Stomach (tissue), 9 donors: Measurements from ENCODE around the gene CBR3. TPM values are rescaled to one million over a fixed set of nuclear protein-coding genes. Genes with fewer than 3 reads are reported as not detected.

ENCODE experiments used
- DNase-seq, 2 donors: peaks; one replicate each; pipeline versions ENCODE4 v3.0.0 to v3.0.0-alpha.2; 2013 to 2019
- H3K27ac ChIP-seq, 5 donors: fragments of 200-600 bp in 4 of 5; sonication (generic) in 4 of 5; one replicate each; pipeline ENCODE4 v1.5.1; 2013 to 2019; ENCODE audit warnings: mild to moderate bottlenecking in 1 of 5, moderate library complexity in 1 of 5
- H3K27me3 ChIP-seq, 3 donors: fragments of 200-600 bp; sonication (generic); one replicate each; pipeline ENCODE4 v1.5.1; 2017 to 2019; ENCODE audit warnings: mixed run types in 1 of 3
- H3K36me3 ChIP-seq, 4 donors: fragments of 200-600 bp; sonication (generic); 1 replicate in 3 of 4; 2 replicates in 1 of 4; pipeline ENCODE4 v1.5.1; 2016 to 2019
- H3K4me1 ChIP-seq, 4 donors: fragments of 200-600 bp; sonication (generic); one replicate each; pipeline ENCODE4 v1.5.1; 2016 to 2019
- H3K4me3 ChIP-seq, 4 donors: fragments of 200-600 bp; sonication (generic) in 3 of 4; one replicate each; pipeline ENCODE4 v1.5.1; 2016 to 2019; ENCODE audit warnings: mild to moderate bottlenecking in 1 of 4
- H3K9me3 ChIP-seq, 4 donors: fragments of 200-600 bp; sonication (generic); one replicate each; pipeline ENCODE4 v1.5.1; 2016 to 2019
- EP300 ChIP-seq: sonication (generic); formaldehyde crosslinking; IDR thresholded peaks from one replicate; pipeline ENCODE4 v1.6.1; 2017; ENCODE audit warnings: antibody characterized with exemption
- POLR2A ChIP-seq, 4 donors: fragments of 450-650 bp; IDR thresholded peaks; one replicate each; pipeline ENCODE4 v1.6.1; 2016; ENCODE audit warnings: antibody characterized with exemption in 4 of 4, control low read depth in 2 of 4, mild to moderate bottlenecking in 1 of 4, moderate library complexity in 1 of 4
- POLR2AphosphoS5 ChIP-seq, 3 donors: sonication (generic); formaldehyde crosslinking; IDR thresholded peaks; one replicate each; pipeline ENCODE4 v1.6.1; 2016; ENCODE audit warnings: antibody characterized with exemption in 3 of 3
- WGBS, 5 donors: extraction: QIAGEN DNeasy Blood & Tissue Kit in 3 of 5; methylation state at CpG; one replicate each; pipeline versions ENCODE4 v1.1.5 to v1.1.7; 2013 to 2018; 5-methylcytosine and 5-hydroxymethylcytosine counted together
- intact Hi-C: fragments of 100-400 bp; cut with DNase I; formaldehyde crosslinking; loops from one replicate; pipeline ENCODE4 v1.15.1; 2023; ENCODE audit warnings: low total_unique reads
- polyA plus RNA-seq, 3 donors: library from polyadenylated mRNA; stranded (reverse); fragments of 200-250 nt; gene quantifications; one replicate each; pipeline ENCODE4 v1.2.3, GENCODE V29; 2013
- total RNA-seq, 5 donors: library from RNA; depleted of rRNA; stranded (reverse); fragments of >200 nt; gene quantifications; one replicate each; pipeline versions ENCODE4 v1.1.0 to v1.2.3, GENCODE V29; 2014 to 2016
- TF ChIP-seq, protein P1 (sequence below), 7 experiments: fragments of 450-650 bp in 4 of 7; fragments of 200-600 bp in 3 of 7; sonication (generic) in 3 of 7; IDR thresholded peaks; one replicate each; pipeline ENCODE4 v1.5.1; 2016 to 2019; ENCODE audit warnings: antibody characterized with exemption in 7 of 7, control low read depth in 2 of 7, mild to moderate bottlenecking in 1 of 7
- donor health status: healthy with polysubstance abuse.
- donor health status: Bipolar disorder and iron deficiency.
- donor health status: healthy.

Gene CBR3
- total and polyA plus RNA-seq, 8 donors, result 1.1 to 32.8 (median 5.5) TPM; not detected in 2

DNA sequence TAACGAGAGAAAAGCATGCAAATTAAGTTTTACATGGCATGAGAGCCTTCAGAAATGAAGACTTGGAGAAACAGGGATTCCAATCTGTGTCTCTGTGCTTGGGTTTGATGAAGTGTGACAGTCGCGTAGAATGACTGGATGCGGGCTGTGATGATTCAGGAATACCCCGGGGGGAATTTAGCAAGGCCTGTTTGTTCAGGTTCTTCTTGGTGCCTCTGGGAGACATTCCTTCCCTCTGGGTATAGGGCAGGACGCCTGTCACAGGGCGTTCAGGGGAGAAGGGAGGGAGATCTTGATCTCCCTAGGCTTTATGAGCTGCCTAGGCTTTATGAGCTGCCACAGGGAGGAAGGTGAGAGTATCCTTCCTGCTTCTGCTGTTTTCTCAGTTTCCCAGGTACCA is 58.3 kb downstream of the CBR3 start:
- Histone ChIP-seq H3K27me3 (no peaks in the 10 kb centered on the region), H3K4me3 (no peak overlapping the region), H3K27ac (no peak overlapping the region), H3K4me1 (peaks cover 30 to 64% (median 52%) of the 10 kb centered on the region in 4 donors), H3K36me3 (no peaks in the 10 kb centered on the region), H3K9me3 (no peaks in the 10 kb centered on the region)
- no peak for DNase-seq
- TF ChIP-seq, protein P1, sequence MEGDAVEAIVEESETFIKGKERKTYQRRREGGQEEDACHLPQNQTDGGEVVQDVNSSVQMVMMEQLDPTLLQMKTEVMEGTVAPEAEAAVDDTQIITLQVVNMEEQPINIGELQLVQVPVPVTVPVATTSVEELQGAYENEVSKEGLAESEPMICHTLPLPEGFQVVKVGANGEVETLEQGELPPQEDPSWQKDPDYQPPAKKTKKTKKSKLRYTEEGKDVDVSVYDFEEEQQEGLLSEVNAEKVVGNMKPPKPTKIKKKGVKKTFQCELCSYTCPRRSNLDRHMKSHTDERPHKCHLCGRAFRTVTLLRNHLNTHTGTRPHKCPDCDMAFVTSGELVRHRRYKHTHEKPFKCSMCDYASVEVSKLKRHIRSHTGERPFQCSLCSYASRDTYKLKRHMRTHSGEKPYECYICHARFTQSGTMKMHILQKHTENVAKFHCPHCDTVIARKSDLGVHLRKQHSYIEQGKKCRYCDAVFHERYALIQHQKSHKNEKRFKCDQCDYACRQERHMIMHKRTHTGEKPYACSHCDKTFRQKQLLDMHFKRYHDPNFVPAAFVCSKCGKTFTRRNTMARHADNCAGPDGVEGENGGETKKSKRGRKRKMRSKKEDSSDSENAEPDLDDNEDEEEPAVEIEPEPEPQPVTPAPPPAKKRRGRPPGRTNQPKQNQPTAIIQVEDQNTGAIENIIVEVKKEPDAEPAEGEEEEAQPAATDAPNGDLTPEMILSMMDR (IDR thresholded peaks at IDR 0.05), result no peak
- WGBS, 5 donors, result 83 to 91% (median 88%) methylated on average over 7 of the region's 7 CpGs
- intact Hi-C loops, result no loop called here

DNA sequence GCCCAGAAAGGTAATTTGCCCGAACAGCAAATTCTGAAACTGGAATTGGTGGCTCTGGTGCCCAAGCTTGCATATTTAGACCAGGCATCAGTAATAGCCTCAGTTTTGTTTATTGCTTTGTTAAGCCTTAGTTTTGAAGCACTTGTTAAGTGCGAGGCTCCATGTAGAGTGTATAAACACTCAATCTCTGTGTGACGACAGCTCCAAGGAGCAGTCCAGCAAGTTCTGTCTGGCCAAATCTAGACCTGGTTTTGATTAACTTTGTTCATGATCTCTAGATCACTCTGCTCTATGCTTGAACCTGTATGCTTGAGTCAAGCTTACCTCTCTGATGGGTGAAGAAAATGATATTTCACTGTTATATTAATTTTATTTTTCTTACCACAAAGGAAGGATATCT is 59.1 kb downstream of the CBR3 start:
- whole genome bisulfite sequencing, 5 donors, result 31 to 54% (median 47%) methylated on average over 3 of the region's 3 CpGs
- no peak overlapping the region for H3K4me3 ChIP-seq
- H3K27ac ChIP-seq, result peak overlapping the region in 3 of 5 donors; percentile 25 to 52 (median 28)
- TF ChIP-seq, protein P1 (IDR thresholded peaks at IDR 0.05), result no peak
- TF ChIP-seq EP300, result no peak
- peaks cover 0 to 5% (median 2%) of the 10 kb centered on the region in 4 donors for H3K36me3 ChIP-seq
- peak; percentile 30 to 50 for DNase-seq
- H3K27me3 ChIP-seq, result no peaks in the 10 kb centered on the region
- intact Hi-C loops, result no loop called here
- H3K9me3 ChIP-seq, result no peaks in the 10 kb centered on the region
- peaks cover 22 to 60% (median 49%) of the 10 kb centered on the region in 4 donors for H3K4me1 ChIP-seq

DNA sequence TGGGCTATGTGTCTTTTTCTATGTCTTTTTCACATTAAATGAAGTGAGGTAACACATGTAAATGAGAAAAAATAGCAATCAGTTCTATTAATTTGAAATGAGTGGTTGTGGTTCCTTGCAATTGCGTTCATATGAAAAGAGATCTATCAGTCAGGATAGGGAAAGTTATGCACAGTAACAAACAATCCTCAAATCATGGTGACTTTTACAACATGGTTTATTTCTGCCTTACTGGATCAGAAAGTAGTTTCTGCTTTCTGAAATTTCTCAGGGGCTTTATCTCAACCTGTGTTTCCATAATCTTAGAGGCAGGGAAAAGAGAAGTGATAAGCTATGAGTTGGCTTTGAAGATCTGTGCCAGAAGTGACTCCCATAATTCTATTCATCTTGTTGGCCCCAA is 60.7 kb downstream of the CBR3 start:
- WGBS, 5 donors, result 69 to 84% (median 80%) methylated on average over 1 of the region's 1 CpG

More for the DNA sequence above, 60.7 kb downstream of the CBR3 start:
- no peaks in the 10 kb centered on the region for H3K27me3 ChIP-seq
- H3K4me1 ChIP-seq, result peaks cover 17 to 52% (median 39%) of the 10 kb centered on the region in 4 donors
- H3K27ac ChIP-seq, result peak overlapping the region in 4 of 5 donors; percentile 29 to 60 (median 48)
- TF ChIP-seq POLR2AphosphoS5 (IDR thresholded peaks at IDR 0.05) (peak in 1 of 3 donors; percentile 62), POLR2A (IDR thresholded peaks at IDR 0.05) (no peak), EP300 (no peak)
- TF ChIP-seq, protein P1 (IDR thresholded peaks at IDR 0.05), result no peak
- H3K4me3 ChIP-seq, result no peak overlapping the region
- intact Hi-C loops, result no loop called here
- peaks cover 0 to 21% (median 15%) of the 10 kb centered on the region in 4 donors for H3K36me3 ChIP-seq
- H3K9me3 ChIP-seq, result no peaks in the 10 kb centered on the region
- DNase-seq, result no peak

Other genes starting within 250 kb of the CBR3 start
- 10 to 100 TPM; 11.6 to 87.5 (median 46.4) TPM for gene SETD4, start 74.6 kb upstream of the CBR3 start, total RNA-seq
- gene SETD4, start 74.6 kb upstream of the CBR3 start, polyA plus RNA-seq, result 10 to 100 TPM in 2 of 3 donors, 1 to 10 TPM in 1; 6.9 to 19.6 (median 10.6) TPM
- gene CBR1, start 65.1 kb upstream of the CBR3 start, total RNA-seq, result 100 to 1,000 TPM in 3 of 5 donors, 10 to 100 TPM in 2; 79.9 to 372 (median 140) TPM
- gene CBR1, start 65.1 kb upstream of the CBR3 start, polyA plus RNA-seq, result 100 to 1,000 TPM in 2 of 3 donors, 10 to 100 TPM in 1; 99.9 to 315 (median 169) TPM
- 10 to 100 TPM; 33.8 to 63.2 (median 49.2) TPM for gene DOP1B, start 21.7 kb downstream of the CBR3 start, total RNA-seq
- 10 to 100 TPM in 1 of 3 donors, 1 to 10 TPM in 2; 4.1 to 16.5 (median 4.6) TPM for gene DOP1B, start 21.7 kb downstream of the CBR3 start, polyA plus RNA-seq
- gene MORC3, start 185.1 kb downstream of the CBR3 start, total RNA-seq, result 10 to 100 TPM; 11.9 to 95.1 (median 57.8) TPM
- gene MORC3, start 185.1 kb downstream of the CBR3 start, polyA plus RNA-seq, result 10 to 100 TPM in 2 of 3 donors, 1 to 10 TPM in 1; 8.0 to 14.2 (median 11.0) TPM